GM23338 (cell line): Measurements from ENCODE around the gene NDUFB2. TPM values are rescaled to one million over a fixed set of nuclear protein-coding genes. Genes with fewer than 3 reads are reported as not detected.

Experiments
- ATAC-seq: fragments of 200-7000 bp; cut with Tn5 transposase; 3 replicates; pipeline ENCODE4 v1.9.1; 2020
- DNase-seq: peaks from one replicate; pipeline ENCODE4 v3.0.0-alpha.2; 2015; ENCODE audit warnings: low spot score
- H2AFZ ChIP-seq: fragments of 200-600 bp; sonication (generic); 2 replicates; pipeline ENCODE4 v1.8.0; 2016; ENCODE audit warnings: antibody characterized with exemption, mild to moderate bottlenecking, moderate library complexity
- H3F3A ChIP-seq: fragments of 200-600 bp; sonication (generic); replicated peaks from 2 replicates; pipeline ENCODE4 v1.8.0; 2017; ENCODE audit warnings: antibody characterized with exemption, mixed run types, low read depth
- H3K27ac ChIP-seq: fragments of 200-600 bp; sonication (generic); 2 replicates; pipeline ENCODE4 v1.6.1; 2016; ENCODE audit warnings: low read depth
- H3K27me3 ChIP-seq: fragments of 200-600 bp; sonication (generic); 2 replicates; pipeline ENCODE4 v1.8.0; 2016; ENCODE audit warnings: mild to moderate bottlenecking, mixed run types, moderate library complexity; ENCODE audit not compliant: insufficient read depth
- H3K36me3 ChIP-seq: fragments of 200-600 bp; sonication (generic); 2 replicates; pipeline ENCODE4 v1.8.0; 2016; ENCODE audit warnings: mild to moderate bottlenecking; ENCODE audit not compliant: insufficient read depth
- H3K4me1 ChIP-seq: fragments of 200-600 bp; sonication (generic); 2 replicates; pipeline ENCODE4 v1.8.0; 2016; ENCODE audit warnings: mild to moderate bottlenecking, moderate library complexity; ENCODE audit not compliant: insufficient read depth
- H3K4me2 ChIP-seq: fragments of 200-600 bp; sonication (generic); 2 replicates; pipeline ENCODE4 v1.7.1; 2017; ENCODE audit warnings: mixed run types
- H3K4me3 ChIP-seq: fragments of 200-600 bp; sonication (generic); 2 replicates; pipeline ENCODE4 v1.6.1; 2016; ENCODE audit warnings: mixed run types
- H3K79me2 ChIP-seq: fragments of 200-600 bp; sonication (generic); replicated peaks from 2 replicates; pipeline ENCODE4 v1.8.0; 2017; ENCODE audit warnings: mild to moderate bottlenecking; ENCODE audit not compliant: insufficient read depth
- H3K9me2 ChIP-seq: fragments of 200-600 bp; sonication (generic); 2 replicates; pipeline ENCODE4 v1.8.0; 2017; ENCODE audit not compliant: insufficient read depth
- H4K20me1 ChIP-seq: fragments of 200-600 bp; sonication (generic); replicated peaks from 2 replicates; pipeline ENCODE4 v1.8.0; 2017; ENCODE audit warnings: mild to moderate bottlenecking; ENCODE audit not compliant: insufficient read depth
- H3K27ac Mint-ChIP-seq: 2 replicates; pipeline ENCODE4 v1.8.0; 2020; ENCODE audit warnings: inconsistent platforms, mild to moderate bottlenecking, moderate library complexity, mixed read lengths
- H3K27me3 Mint-ChIP-seq: 3 replicates; pipeline ENCODE4 v1.8.0; 2022; ENCODE audit warnings: low read depth, mild to moderate bottlenecking, moderate library complexity, mixed read lengths, inconsistent platforms; ENCODE audit not compliant: insufficient read depth, poor library complexity
- H3K36me3 Mint-ChIP-seq: 3 replicates; pipeline ENCODE4 v1.8.0; 2021; ENCODE audit warnings: low read depth, mild to moderate bottlenecking, inconsistent platforms, moderate library complexity, mixed read lengths
- H3K4me1 Mint-ChIP-seq: 3 replicates; pipeline ENCODE4 v1.8.0; 2020; ENCODE audit warnings: mild to moderate bottlenecking, inconsistent platforms, mixed read lengths
- H3K4me3 Mint-ChIP-seq: 3 replicates; pipeline ENCODE4 v1.8.0; 2021; ENCODE audit warnings: moderate library complexity, mild to moderate bottlenecking, inconsistent platforms, mixed read lengths
- H3K9me3 Mint-ChIP-seq: 3 replicates; pipeline ENCODE4 v1.8.0; 2020; ENCODE audit warnings: moderate library complexity, mild to moderate bottlenecking, inconsistent platforms, mixed read lengths
- CREB1 ChIP-seq: fragments of 250-450 bp; sonication (Bioruptor Pico); IDR thresholded peaks from 2 replicates; pipeline ENCODE4 v1.5.0; 2020; ENCODE audit warnings: low read depth, mild to moderate bottlenecking, moderate library complexity
- CTCF ChIP-seq, 2 experiments: fragments of 200-600 bp in 1 of 2; sonication (generic) in 1 of 2; conservative IDR thresholded peaks; 2 replicates each; pipeline versions ENCODE4 v1.5.1 to v1.6.1; 2016 to 2017; ENCODE audit warnings: antibody characterized with exemption in 2 of 2, low read depth in 2 of 2, mild to moderate bottlenecking in 2 of 2, moderate library complexity in 1 of 2
- ETS1 ChIP-seq: IDR thresholded peaks from 2 replicates; pipeline ENCODE4 v1.6.1; 2016; ENCODE audit warnings: antibody characterized with exemption
- EZH2 ChIP-seq: fragments of 200-600 bp; sonication (generic); IDR thresholded peaks from one replicate; pipeline ENCODE4 v1.8.0; 2017; ENCODE audit warnings: antibody characterized with exemption, mild to moderate bottlenecking, low read depth; ENCODE audit not compliant: unreplicated experiment
- EZH2phosphoT487 ChIP-seq: fragments of 200-600 bp; sonication (generic); IDR thresholded peaks from one replicate; pipeline ENCODE4 v1.8.1; 2018; ENCODE audit warnings: antibody characterized with exemption; ENCODE audit not compliant: unreplicated experiment
- JUNB ChIP-seq: IDR thresholded peaks from one replicate; pipeline ENCODE4 v1.6.1; 2016; ENCODE audit warnings: antibody characterized with exemption; ENCODE audit not compliant: unreplicated experiment
- NANOG ChIP-seq: IDR thresholded peaks from 2 replicates; pipeline ENCODE4 v1.6.1; 2016; ENCODE audit warnings: antibody characterized with exemption, borderline replicate concordance
- POLR2AphosphoS5 ChIP-seq: IDR thresholded peaks from 2 replicates; pipeline ENCODE4 v1.6.1; 2016; ENCODE audit warnings: antibody characterized with exemption, low read depth
- REST ChIP-seq: IDR thresholded peaks from one replicate; pipeline ENCODE4 v1.6.1; 2018; ENCODE audit warnings: antibody characterized with exemption; ENCODE audit not compliant: unreplicated experiment
- STAT1 ChIP-seq: IDR thresholded peaks from one replicate; pipeline ENCODE4 v1.6.1; 2016; ENCODE audit warnings: antibody characterized with exemption; ENCODE audit not compliant: unreplicated experiment
- ZNF114 ChIP-seq: fragments of 250-450 bp; sonication (Bioruptor Pico); IDR thresholded peaks from 2 replicates; pipeline ENCODE4 v1.5.0; 2020; ENCODE audit warnings: mild to moderate bottlenecking, moderate library complexity
- ZNF331 ChIP-seq: fragments of 250-450 bp; sonication (Bioruptor Pico); IDR thresholded peaks from 2 replicates; pipeline ENCODE4 v1.5.0; 2020; ENCODE audit warnings: low read depth, mild to moderate bottlenecking, moderate library complexity
- ZNF462 ChIP-seq: fragments of 250-450 bp; sonication (Bioruptor Pico); IDR thresholded peaks from 2 replicates; pipeline ENCODE4 v1.5.0; 2020; ENCODE audit warnings: mild to moderate bottlenecking, moderate library complexity
- polyA plus RNA-seq: library from polyadenylated mRNA; unstranded; fragments of >200 nt; fragmentation: Nextera tagmentation; extraction: Ambion mirVana; gene quantifications from 2 replicates; pipeline ENCODE4 v1.2.1, GENCODE V29; 2016
- total RNA-seq: library from RNA; depleted of rRNA; stranded (reverse); fragments of >200 nt; shearing (Covaris generic); gene quantifications from 2 replicates; pipeline ENCODE4 v1.2.3, GENCODE V29; 2014

The NDUFB2 gene
- total and polyA plus RNA-seq, 2 experiments from 2014 or later = 306 to 382 TPM

- DNase-seq = no peak
- TF ChIP-seq ETS1 (no peak), REST (no peak), EZH2 (no peak), POLR2AphosphoS5 (no peak), CREB1 (CRISPR knock-in tag) (no peak), CTCF (conservative IDR thresholded peaks at IDR 0.05; ENCODE audit: low read depth in 2 of 2) (no peak), NANOG (no peak), STAT1 (no peak), ZNF114 (CRISPR knock-in tag) (no peak), EZH2phosphoT487 (no peak), ZNF331 (CRISPR knock-in tag) (no peak), ZNF462 (CRISPR knock-in tag) (no peak), JUNB (no peak)
- Histone ChIP-seq H3K4me3 (no peak overlapping the region), H3K4me1 (no peaks in the 10 kb centered on the region), H4K20me1 (no peaks in the 10 kb centered on the region), H3K9me2 (no peaks in the 10 kb centered on the region), H3K27ac (no peak overlapping the region), H2AFZ (no peak overlapping the region), H3K36me3 (no peaks in the 10 kb centered on the region), H3K27me3 (no peaks in the 10 kb centered on the region), H3K79me2 (no peaks in the 10 kb centered on the region), H3K4me2 (no peak overlapping the region), H3F3A (no peaks in the 10 kb centered on the region)
- H3K9me3 Mint-ChIP-seq = peaks cover 3% of the 10 kb centered on the region; the same call in 1 of the 3 replicates
- H3K36me3 Mint-ChIP-seq = no peaks in the 10 kb centered on the region
- H3K4me3 Mint-ChIP-seq = no peak overlapping the region
- peaks cover 9% of the 10 kb centered on the region; the same call in 2 of the 3 replicates for H3K4me1 Mint-ChIP-seq
- H3K27ac Mint-ChIP-seq = no peak overlapping the region
- peaks cover 12% of the 10 kb centered on the region for H3K27me3 Mint-ChIP-seq
- no peak for ATAC-seq
Measured at GRCh38 chr7:140655511-140656408, 40.7 kb upstream of the NDUFB2 start.
